B cell (primary cell): ENCODE measurements around the gene RAD51B.

Source experiments
- CTCF ChIP-seq: fragments of 200-600 bp; IDR thresholded peaks from one replicate; pipeline ENCODE4 v1.8.0; 2022; ENCODE audit warnings: antibody characterized with exemption, mild to moderate bottlenecking
- EZH2 ChIP-seq: IDR thresholded peaks from 2 replicates; pipeline ENCODE4 v1.6.1; 2012; ENCODE audit warnings: borderline replicate concordance, low read depth, mild to moderate bottlenecking, moderate library complexity, low read length; ENCODE audit not compliant: insufficient read depth, poor library complexity, severe bottlenecking

- no peak for TF ChIP-seq CTCF
- TF ChIP-seq EZH2 = no peak
Observed at GRCh38 chr14:68203871-68204270, 384.3 kb downstream of the RAD51B start.
